Ureter (tissue), 1 donor: Measurements from ENCODE around the gene WDR72. TPM values are rescaled to one million over a fixed set of nuclear protein-coding genes. Genes with fewer than 3 reads are reported as not detected.
"Not testable (repeated sequence)": the region's sequence is repeated elsewhere in the genome, so short reads cannot be mapped to it uniquely, and the experiment has no call there.

Experiments
- DNase-seq: peaks from one replicate; pipeline ENCODE4 v3.0.0-alpha.2; 2020; ENCODE audit warnings: low spot score
- total RNA-seq: library from RNA; stranded (reverse); gene quantifications from one replicate; pipeline ENCODE4 v1.2.4, GENCODE V29; 2023
- donor health status: DM: yes; HTN: yes; CAD: no.

The WDR72 gene
- total RNA-seq, 1 donor from 2014 or later: 1.1 TPM

GRCh38 chr15:53709821-53710220 lies 49.6 kb downstream of the WDR72 start:
- DNase-seq: no peak

GRCh38 chr15:53695365-53695764 lies 64.1 kb downstream of the WDR72 start:
- no peak for DNase-seq

DNA sequence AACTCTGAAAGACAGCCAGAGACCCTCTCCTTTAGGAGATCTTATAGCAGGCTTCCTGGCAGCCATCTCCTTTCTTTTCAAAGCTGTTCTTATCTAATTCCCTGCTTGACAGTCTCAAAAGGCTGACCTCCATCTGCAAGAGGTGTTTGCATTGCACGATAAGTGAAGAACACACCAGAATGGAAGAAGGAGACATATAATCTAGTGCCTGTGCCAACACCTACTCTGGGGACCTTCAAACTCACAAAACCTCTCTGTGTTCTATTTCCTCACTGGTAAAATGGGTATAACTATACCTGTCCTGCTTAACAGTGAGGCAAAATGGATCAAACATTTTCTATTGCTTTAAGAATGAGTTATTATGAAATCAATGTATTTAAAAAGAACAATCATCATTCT lies 65.0 kb downstream of the WDR72 start:
- no peak for DNase-seq

- DNase-seq: no peak
These were observed 65.6 kb downstream of the WDR72 start for GRCh38 chr15:53693729-53694475.

DNA sequence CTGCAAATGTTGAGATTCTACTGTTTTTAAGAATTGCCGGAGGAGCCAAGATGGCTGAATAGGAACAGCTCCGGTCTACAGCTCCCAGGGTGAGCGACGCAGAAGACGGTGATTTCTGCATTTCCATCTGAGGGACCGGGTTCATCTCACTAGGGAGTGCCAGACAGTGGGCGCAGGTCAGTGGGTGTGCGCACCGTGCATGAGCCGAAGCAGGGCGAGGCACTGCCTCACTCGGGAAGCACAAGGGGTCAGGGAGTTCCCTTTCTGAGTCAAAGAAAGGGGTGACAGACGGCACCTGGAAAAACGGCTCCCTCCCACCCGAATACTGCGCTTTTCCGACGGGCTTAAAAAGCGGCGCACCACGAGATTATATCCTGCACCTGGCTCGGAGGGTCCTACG lies 75.3 kb downstream of the WDR72 start:
- not testable (repeated sequence) for DNase-seq

- DNase-seq: no peak
These were observed 78.4 kb downstream of the WDR72 start for GRCh38 chr15:53681056-53681455.

DNA sequence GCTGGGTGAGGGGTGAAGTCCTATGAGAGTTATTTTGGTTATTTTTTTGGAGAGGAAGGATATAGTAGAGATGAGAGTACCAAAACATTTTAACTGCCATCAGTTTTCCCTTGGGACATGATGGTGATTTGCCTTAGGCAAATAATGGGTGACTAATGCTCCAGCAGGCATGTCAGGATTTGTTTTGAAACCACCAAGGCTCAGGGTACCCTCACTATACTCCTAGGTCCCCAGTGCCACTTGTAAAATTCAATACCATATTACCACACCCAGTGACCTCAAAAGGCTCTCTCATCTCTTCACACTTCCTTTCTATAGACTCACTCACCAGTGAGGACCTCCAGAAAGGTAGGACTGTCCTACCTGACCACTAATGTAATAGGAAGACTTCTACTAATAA lies 83.6 kb downstream of the WDR72 start:
- no peak for DNase-seq

- no peak for DNase-seq
These were observed 87.9 kb downstream of the WDR72 start for GRCh38 chr15:53671545-53671944.

DNA sequence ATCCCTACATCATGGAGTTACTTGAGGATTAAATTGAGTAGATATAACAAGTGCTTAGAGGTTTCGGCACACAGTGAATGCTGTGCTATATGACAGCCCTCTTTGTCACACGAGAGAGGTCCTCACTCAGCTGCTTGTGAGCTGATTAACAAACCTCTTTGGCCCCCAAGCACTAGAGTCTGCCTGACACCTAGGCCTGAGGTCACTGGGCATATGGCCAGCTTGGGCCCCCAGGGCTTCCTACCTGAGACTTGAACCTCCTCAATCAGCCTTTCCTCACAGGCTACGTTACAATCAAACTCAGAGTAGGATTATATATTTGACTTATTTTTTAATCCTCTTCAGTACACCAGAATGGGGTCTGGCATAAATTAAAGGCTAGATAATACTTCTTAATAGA lies 88.8 kb downstream of the WDR72 start:
- DNase-seq: no peak

GRCh38 chr15:53665930-53666329 lies 93.5 kb downstream of the WDR72 start:
- DNase-seq: no peak

- DNase-seq: no peak
These were observed 100.5 kb downstream of the WDR72 start for GRCh38 chr15:53658827-53659555.

DNA sequence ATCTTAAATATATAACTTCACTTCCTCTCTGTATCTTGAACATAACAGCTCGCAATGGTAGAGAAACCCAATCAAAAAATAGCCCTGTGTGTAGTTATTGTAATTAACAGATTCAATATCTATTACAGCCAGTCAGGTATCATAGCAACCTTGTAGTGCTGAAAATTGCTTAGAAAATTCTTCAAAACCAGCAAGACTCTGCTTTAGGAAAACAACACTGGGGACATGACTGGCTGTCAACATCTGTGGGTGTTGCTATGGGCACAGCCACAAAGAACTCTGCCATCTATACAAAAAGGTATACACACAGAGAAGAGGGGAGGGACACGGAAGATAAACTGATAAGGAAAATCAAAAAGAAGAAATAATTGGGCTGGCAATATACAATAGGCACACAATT lies 101.2 kb downstream of the WDR72 start:
- DNase-seq: no peak

DNA sequence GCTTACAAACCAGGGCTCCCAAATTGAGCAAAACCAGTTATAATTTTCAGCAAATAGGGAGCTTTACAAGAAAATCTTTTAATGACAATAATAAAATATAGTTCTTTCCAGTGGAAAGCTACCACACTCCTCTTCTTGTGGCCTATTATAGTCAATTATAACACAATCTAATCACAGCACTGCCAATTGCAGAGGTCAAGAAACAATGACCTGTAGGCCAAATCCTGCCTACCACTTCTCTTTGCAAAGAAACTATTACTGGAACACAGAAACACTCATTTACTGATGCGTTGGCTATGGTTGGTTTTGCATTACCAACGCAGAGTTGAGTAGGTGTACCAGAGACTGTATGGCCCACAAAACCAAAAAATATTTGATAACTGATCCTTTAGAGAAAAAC lies 110.5 kb downstream of the WDR72 start:
- DNase-seq: no peak

- no peak for DNase-seq
These were observed 114.8 kb downstream of the WDR72 start for GRCh38 chr15:53644660-53645059.

- no peak for DNase-seq
These were observed 124.9 kb downstream of the WDR72 start for GRCh38 chr15:53634517-53635106.

- DNase-seq: no peak
These were observed 132.2 kb downstream of the WDR72 start for GRCh38 chr15:53627279-53627678.

DNA sequence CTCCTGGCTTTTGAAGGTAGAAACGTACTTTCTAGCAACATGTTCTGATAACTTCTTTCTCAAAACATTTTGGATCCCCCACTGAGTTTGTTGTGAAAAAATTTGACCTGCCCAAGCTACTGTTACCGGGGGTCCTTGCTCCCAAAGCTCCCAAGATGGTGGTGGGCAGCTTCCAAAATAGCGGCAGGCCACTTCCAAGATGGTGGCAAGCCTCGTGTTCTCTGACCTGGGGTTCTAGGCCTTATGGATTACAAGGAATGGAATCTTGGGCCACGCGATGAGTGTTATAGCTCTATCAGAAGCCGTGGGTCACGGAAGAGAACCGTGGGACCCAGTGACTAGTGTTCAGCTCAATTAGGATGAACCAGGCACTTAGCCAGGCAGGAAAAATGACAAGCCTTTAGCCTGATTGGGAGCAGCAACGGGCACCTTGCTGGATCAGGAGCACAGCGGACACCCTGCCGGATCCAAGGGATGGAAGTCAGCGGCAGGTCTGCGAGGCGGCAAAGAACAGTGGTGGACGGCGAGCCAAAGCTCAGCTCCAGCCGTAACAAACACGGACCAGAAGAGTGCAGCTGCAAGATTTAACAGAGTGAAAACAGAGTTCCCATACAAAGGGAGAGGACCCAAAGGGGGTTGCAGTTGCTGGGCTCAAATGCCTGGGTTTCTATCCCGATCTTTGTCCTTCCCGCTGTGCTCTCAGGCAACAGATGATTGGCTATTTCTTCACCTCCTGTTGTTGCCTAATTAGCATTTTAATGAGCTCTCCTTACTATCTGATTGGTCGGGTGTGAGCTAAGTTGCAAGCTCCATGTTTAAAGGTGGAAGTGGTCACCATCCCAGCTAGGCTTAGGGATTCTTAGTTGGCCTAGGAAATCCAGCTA lies 133.3 kb downstream of the WDR72 start:
- no peak for DNase-seq

- DNase-seq: no peak
These were observed 134.2 kb downstream of the WDR72 start for GRCh38 chr15:53625260-53625659.

DNA sequence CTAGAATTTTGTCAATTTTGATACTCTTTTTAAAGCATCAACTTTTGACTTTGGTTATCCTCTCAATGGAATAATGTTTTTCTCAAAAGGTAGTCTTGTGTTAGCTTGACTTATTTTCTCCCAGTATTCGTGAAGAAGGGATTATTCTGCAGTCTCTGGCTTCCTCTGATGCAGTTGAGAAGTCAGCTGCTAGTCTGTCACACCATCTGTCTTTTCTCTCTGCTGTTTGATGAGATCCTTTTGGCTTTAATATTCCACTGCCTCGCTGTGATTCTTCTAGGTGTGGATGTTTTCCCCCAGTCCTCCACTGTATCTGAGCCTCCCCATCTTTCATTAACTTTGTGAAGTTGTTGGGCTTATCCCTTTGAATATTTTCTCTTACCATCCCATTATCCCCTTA lies 141.0 kb downstream of the WDR72 start:
- no peak for DNase-seq

DNA sequence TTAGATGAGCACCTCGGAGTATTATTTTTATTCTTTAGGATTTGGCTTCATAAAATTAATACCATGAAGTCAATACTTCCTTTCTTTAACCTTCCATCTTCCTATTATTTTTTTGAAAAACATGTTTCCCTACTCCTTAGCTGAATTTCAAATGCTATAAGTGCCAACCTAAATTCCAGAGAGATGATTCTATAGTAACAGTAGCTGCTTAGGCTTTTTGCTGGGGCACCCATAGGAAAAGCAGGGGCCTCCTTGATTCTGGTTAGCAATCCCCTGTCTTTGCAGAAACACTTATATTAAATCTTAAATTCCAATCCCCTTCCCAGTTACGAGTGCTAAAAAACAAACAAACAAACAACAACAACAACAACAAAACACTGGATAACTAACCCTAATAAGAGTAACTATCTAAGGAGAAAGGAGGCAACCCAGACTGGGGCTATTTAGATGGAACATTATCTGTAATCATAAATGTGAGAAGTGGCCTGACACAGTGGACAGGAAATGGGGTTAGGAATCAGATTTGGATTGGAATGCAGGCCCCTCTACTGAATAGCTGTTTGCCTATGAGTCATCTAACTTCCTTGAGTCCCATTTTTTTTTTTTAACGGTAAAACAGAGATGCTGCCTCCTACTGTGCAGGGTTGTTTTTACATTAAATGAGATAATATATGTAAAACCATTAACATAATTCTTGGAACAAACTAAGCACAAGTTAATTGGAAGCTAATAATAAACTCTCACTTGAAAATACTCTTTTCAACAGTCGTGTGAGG lies 148.1 kb downstream of the WDR72 start:
- DNase-seq: no peak

DNA sequence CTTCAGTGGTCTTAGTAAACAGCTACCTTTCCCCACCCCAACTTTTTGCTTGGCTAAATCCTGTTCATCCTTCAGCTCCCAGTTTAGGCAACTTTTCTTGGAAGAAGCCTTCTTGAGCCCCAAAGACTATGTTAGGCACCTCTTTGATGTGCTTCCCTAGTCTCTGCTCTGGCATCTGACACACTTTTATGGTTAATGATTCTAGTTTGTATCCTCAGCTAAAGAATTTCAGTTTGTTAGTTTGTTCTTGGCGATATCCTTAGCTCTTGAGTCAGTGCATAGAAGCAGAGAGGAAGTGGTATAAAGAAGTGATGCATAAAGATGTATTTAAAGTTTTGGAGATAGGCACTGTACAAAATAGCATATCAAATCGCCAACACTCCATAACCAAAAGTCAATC lies 168.4 kb downstream of the WDR72 start:
- no peak for DNase-seq
